Lower lobe of right lung (tissue), 2 donors: ENCODE results near the gene ST6GALNAC4. TPM values are rescaled to one million over a fixed set of nuclear protein-coding genes. Genes with fewer than 3 reads are reported as not detected.

Source experiments
- ATAC-seq, 2 donors: fragments of 200-7000 bp; cut with Tn5 transposase; one replicate each; pipeline ENCODE4 v1.9.1; 2020 to 2022; ENCODE audit warnings: mild to moderate bottlenecking in 2 of 2, moderate library complexity in 2 of 2
- DNase-seq: peaks from one replicate; pipeline ENCODE4 v3.0.0-alpha.2; 2020
- H3K27ac ChIP-seq: fragments of 200-600 bp; one replicate; pipeline ENCODE4 v1.8.0; 2022
- H3K27me3 ChIP-seq: fragments of 200-600 bp; one replicate; pipeline ENCODE4 v1.8.0; 2022; ENCODE audit warnings: low read depth
- H3K36me3 ChIP-seq: fragments of 200-600 bp; one replicate; pipeline ENCODE4 v1.8.0; 2022; ENCODE audit warnings: mild to moderate bottlenecking
- H3K4me1 ChIP-seq: fragments of 200-600 bp; one replicate; pipeline ENCODE4 v1.8.0; 2022
- H3K4me3 ChIP-seq: fragments of 200-600 bp; one replicate; pipeline ENCODE4 v1.8.0; 2022; ENCODE audit warnings: mild to moderate bottlenecking
- H3K9me3 ChIP-seq: fragments of 200-600 bp; one replicate; pipeline ENCODE4 v1.8.0; 2022
- CTCF ChIP-seq: fragments of 200-600 bp; IDR thresholded peaks from one replicate; pipeline ENCODE4 v1.8.0; 2022; ENCODE audit warnings: antibody characterized with exemption, mild to moderate bottlenecking
- intact Hi-C: fragments of 100-400 bp; cut with DNase I; formaldehyde crosslinking; loops from one replicate; pipeline ENCODE4 v1.11.0; 2022
- microRNA-seq: library from miRNA; unstranded; fragments of <30 nt; microRNA quantifications from one replicate; pipeline ENCODE4 v1.2.0, GENCODE V29; 2020; ENCODE audit warnings: borderline number of aligned reads
- total RNA-seq: library from RNA; stranded (reverse); fragmentation: NEBNext Ultra II Directional; extraction: Animal tissue kit (Norgen Biotek cat#: 25700); gene quantifications from one replicate; pipeline ENCODE4 v1.2.1, GENCODE V29; 2021
- donor health status: DM: no; HTN: yes; CAD: no; lungs with severe emphysema.

The ST6GALNAC4 gene
- total RNA-seq, 1 donor from 2014 or later, result 45.6 TPM

- ATAC-seq (no peak), DNase-seq (no peak)
- no peaks in the 10 kb centered on the region for H3K36me3 ChIP-seq
- no peak for TF ChIP-seq CTCF
- H3K4me3 ChIP-seq, result no peak overlapping the region
- H3K27ac ChIP-seq, result peak overlapping the region; percentile 64
- intact Hi-C loops, result no loop called here
- peaks cover 88% of the 10 kb centered on the region for H3K4me1 ChIP-seq
- H3K9me3 ChIP-seq, result no peaks in the 10 kb centered on the region
- H3K27me3 ChIP-seq, result no peaks in the 10 kb centered on the region
These were observed 58.8 kb downstream of the ST6GALNAC4 start for GRCh38 chr9:127858041-127858512.

Small RNA genes lying within 50 kb of the gene (microRNA-seq; reads per million reads assigned to microRNA genes)
- gene MIR4672, result not detected

Other genes with a start within 250 kb of the ST6GALNAC4 start
- 25.9 TPM for gene CFAP157, start 210.1 kb downstream of the ST6GALNAC4 start, total RNA-seq
- 9.1 TPM for gene PTRH1, start 201.4 kb downstream of the ST6GALNAC4 start, total RNA-seq
- gene TTC16, start 201.0 kb downstream of the ST6GALNAC4 start, total RNA-seq, result 1.3 TPM
- 16.5 TPM for gene TOR2A, start 181.7 kb downstream of the ST6GALNAC4 start, total RNA-seq
- 59.4 TPM for gene SH2D3C, start 138.4 kb downstream of the ST6GALNAC4 start, total RNA-seq
- gene CDK9, start 131.0 kb downstream of the ST6GALNAC4 start, total RNA-seq, result 96.2 TPM
- 55.4 TPM for gene FPGS, start 114.2 kb downstream of the ST6GALNAC4 start, total RNA-seq
- gene ENG, start 62.4 kb downstream of the ST6GALNAC4 start, total RNA-seq, result 323 TPM
- 185 TPM for gene AK1, start 39.4 kb downstream of the ST6GALNAC4 start, total RNA-seq
- gene ST6GALNAC6, start 17.4 kb downstream of the ST6GALNAC4 start, total RNA-seq, result 82.0 TPM
- gene PIP5KL1, start 13.7 kb upstream of the ST6GALNAC4 start, total RNA-seq, result 11.5 TPM
- 33.7 TPM for gene DPM2, start 20.8 kb upstream of the ST6GALNAC4 start, total RNA-seq
- 36.0 TPM for gene EEIG1, start 63.9 kb upstream of the ST6GALNAC4 start, total RNA-seq
- gene NAIF1, start 150.3 kb upstream of the ST6GALNAC4 start, total RNA-seq, result 11.3 TPM
- 27.3 TPM for gene SLC25A25, start 151.2 kb upstream of the ST6GALNAC4 start, total RNA-seq
- 30.6 TPM for gene PTGES2, start 210.7 kb upstream of the ST6GALNAC4 start, total RNA-seq
- 83.4 TPM for gene LCN2, start 232.4 kb upstream of the ST6GALNAC4 start, total RNA-seq
- 47.9 TPM for gene BBLN, start 243.2 kb upstream of the ST6GALNAC4 start, total RNA-seq